SH-SY5Y (cell line): ENCODE measurements around the gene RNF121.

Experiments
- GATA2 ChIP-seq: IDR thresholded peaks from 2 replicates; pipeline ENCODE4 v1.6.1; 2011; ENCODE audit warnings: mild to moderate bottlenecking, low read depth, low read length
- GATA3 ChIP-seq: IDR thresholded peaks from 2 replicates; pipeline ENCODE4 v1.6.1; 2011; ENCODE audit warnings: low read depth, mild to moderate bottlenecking, low read length, moderate library complexity

GRCh38 chr11:71996517-71996916 is 67.7 kb downstream of the RNF121 start:
- no peak for TF ChIP-seq GATA2
- TF ChIP-seq GATA3: no peak
